Measurements from ENCODE around the gene UCHL3.

Gene UCHL3

DNA sequence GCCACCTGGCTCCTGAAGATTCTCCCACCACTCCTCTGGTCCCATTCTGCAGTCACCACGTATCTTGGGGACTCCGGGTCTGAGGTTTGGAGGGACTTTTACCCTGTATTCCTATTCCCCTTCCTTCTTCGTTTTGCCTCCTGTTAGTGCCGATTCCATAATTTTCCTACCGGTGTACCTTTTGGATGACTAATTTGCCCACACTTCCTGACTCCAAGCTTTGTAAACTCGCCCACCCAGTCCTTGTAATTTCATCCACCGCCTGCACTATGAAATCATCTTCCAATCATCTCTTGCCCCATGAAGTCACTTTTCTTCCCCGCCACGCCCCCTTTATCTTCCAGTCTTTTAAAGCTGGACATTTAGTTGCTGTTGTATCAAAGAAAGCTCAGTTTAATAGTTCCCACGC, 572 bp downstream of the UCHL3 start:
- DNase-seq = no peak

DNA sequence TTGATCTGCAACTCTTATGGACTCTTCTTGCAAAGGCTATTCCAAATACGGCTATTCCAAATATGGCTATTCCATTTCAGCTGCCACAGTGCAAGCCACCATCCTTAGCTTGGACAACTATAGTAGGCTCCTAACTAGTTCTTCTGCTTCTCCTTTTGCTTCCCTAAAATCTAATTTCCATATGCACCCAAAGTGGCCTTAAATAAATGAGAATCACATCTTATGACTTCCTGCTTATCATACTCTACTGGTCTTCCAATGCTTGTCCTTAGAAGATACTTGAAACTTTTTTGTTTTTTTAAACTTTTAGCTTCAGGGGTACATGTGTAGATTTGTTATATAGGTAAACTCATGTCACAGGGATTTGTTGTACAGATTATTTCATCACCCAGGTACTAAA, 4.9 kb downstream of the UCHL3 start:
- DNase-seq = no peak

DNA sequence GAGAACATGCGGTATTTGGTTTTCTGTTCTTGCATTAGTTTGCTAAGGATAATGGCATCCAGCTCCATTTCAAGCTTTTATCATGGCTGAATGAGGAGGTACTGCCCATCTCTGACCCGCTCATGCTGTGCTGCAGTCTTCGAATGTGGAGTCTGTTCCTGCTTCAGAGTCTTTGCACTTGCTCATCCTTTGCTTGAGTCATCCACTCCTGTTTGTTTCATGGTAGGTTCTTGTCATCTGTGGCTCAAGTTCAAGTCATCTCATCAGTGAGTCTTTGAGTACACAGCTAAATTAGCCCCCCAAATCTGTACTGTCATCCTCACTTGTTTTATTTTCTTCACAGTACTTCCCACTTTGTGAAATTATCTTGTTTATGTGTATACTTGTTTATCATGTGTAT, 5.4 kb downstream of the UCHL3 start:
- no peak for DNase-seq

DNA sequence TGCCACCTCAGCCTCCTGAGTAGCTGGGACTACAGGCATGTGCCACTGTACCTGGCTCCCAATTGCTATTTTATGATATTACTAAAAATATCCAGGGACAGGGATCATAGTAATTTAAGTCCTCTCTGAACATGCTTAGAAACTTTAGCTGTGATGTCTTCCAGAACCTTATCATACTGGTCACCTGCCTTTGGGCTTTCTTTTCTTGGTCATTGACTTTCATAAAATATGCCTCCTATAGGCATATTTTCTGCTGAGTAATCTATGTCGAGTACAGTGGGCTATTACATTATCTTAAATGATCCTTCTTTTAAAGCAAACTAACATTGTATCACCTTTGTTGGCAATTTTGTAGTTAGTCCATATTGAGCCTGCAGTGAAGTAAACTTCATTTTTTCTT, 6.2 kb downstream of the UCHL3 start:
- DNase-seq = no peak

DNA sequence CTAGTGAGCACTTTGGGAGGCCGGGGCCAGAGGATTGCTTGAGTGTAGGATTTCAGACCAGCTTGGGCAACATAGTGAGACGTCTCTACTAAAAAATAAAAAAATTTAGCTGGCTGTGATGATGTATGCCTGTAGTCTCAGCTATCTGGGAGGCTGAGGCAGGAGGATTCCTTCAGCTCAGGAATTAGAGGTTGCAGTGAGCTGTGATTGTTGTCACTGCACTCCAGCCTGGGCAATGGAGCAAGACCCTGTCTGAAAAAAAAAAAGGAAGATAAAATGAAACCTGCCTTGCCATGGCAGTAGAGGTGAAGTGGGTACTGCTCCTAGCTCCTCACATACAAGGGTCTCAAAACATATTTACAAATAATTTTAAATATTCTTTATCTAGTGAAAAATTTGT, 7.4 kb downstream of the UCHL3 start:
- DNase-seq = no peak

DNA sequence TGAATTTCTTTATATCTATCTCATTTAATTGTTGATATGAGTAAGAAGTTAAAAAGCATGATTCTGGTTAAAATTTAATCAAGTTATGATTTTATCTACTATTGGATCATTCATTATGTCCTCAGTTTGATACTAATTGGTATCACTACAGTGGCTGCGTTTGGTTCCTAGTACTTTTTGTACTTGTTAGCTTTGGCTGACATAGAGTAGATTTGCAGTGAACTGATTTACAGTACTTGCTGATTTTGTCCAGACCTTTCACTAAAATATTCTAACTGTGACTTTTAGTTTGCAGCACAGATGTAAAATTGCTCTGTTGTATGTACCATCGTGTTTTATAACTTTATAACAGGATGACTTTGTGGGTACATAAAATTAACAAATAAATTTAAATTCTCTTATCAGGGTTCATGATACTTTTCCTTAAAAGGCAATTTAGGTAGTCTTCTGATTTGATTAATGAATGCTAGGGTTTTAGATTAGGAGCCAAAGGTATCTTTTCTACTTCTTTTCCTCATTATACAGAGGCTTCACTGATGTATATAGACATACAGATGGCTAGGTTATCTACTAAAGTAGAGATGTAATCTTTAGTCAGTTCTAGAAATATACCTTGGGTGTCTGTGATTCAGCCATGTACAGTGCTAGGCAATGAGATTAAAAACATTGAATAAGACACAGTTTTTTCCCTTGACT, 8.7 kb downstream of the UCHL3 start:
- DNase-seq = no peak

DNA sequence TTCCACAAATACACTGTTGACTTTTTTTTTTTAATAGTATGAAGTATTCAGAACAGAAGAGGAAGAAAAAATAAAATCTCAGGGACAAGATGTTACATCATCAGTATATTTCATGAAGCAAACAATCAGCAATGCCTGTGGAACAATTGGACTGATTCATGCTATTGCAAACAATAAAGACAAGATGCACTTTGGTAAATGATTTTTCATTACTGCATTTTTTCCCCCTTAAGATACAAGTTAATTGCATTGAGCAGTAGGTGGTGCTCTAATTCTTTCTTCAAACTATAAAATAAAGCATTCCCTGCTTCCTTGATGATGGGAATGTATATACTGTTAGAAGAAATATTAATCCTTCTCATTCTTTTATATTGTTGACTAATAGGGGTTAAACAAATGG, 17.1 kb downstream of the UCHL3 start:
- no peak for DNase-seq

DNA sequence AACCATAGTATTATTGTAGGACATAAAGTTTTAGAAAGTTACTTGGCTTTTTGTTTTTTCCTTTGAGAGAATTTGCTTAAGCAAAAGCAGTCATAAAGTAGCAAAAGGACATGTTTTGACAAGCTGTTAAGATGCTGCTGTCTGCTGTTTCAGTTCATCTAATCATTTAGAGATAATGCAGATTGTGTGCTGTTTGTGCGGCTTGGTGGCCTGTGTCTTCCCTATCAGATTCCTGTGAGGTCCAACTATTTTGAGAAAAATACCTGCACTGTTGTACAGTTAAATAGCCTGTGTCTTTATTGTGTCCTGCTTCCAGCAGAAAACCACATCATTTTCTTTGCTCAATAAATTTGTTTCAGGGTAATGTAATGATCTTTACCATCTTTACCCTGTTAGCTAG, 20.0 kb downstream of the UCHL3 start:
- no peak for DNase-seq

DNA sequence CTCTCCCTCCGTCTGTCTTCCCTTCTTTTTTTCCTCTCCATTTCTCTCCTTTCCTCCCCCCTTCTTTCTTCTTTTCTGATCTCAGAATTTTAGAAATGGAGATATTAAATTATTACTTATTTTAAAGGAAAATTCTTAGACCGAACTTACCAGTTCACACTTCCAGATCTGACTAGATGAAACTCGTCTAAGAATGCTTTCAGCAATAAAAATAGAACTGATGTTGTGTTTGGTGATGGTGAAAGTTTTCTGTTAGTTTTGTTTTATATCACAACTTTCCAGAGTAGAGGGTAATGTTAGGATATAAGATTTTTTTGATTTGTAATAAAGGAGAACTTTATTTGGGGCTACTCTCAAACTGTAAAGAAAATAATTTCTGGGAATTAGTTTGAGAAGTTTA, 29.9 kb downstream of the UCHL3 start:
- DNase-seq = no peak

DNA sequence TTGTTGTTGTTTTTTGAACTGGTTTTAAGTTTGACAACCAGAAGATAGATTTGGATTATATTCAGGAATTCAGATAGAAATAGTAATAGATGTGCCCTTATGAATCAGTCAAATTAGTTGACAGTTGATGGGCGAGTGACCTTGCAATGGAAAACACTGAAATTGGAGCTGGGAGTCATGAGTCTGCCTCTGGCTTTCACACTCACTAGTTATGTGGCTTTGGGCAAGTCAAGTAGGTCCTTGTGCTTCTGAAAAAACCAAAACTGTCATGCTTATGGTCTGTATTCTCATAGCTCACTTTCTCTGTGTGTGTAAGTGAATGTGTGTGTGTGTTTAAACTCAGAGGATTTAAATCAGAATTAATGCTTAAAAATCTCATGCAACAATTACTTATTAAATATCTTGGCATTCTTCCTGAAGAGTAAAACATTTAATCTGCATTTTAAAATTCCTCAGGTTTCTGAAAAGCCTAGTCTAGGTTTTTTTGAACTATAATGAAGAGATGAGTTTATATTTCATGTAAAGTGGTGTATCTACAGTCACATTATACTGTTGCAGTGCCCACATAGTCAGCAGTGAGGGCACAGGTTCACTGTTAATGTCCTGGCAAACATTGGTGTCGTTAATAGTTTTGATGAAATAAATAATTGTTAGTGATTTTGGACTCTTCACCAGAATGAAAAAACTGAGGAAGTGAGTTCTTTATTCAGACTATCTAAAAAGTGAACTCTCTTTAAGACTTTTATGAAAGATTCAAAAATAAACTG, 32.5 kb downstream of the UCHL3 start:
- DNase-seq = no peak

DNA sequence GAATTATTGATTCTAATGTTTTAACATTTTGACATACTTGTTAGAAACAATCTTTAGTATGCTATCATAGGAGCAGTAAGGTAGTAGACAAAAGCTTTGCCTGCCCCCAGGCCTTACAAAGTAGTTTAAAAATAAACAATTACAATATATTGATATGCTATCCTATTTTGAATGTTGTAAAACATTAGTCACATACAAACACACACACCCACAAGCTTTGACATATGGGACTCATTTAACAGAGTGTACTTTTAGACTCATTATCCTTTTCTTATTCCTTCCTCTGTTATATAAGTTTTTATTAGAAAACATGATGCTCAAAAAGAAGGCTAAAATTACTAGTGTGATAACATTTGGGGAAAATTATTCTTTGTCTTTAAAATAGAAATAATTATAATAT, 33.5 kb downstream of the UCHL3 start:
- no peak for DNase-seq

DNA sequence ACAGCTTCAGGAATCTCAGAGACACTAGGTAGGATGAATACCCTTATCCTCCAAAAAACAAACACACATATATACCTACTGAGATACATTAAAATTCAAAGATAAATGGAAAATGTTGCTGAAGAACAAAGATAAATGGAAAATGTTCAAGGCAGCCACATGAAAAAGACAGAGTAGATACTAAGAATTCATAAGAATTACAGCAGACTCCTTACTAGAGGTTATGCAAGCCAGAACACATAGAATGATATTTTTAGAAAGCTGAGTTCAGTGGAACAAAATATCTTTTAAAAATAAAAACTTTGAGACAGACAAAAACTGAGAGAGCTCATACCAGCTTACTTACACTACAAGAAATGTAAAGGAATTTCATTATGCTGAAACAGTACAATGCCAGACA, 35.6 kb downstream of the UCHL3 start:
- no peak for DNase-seq

DNA sequence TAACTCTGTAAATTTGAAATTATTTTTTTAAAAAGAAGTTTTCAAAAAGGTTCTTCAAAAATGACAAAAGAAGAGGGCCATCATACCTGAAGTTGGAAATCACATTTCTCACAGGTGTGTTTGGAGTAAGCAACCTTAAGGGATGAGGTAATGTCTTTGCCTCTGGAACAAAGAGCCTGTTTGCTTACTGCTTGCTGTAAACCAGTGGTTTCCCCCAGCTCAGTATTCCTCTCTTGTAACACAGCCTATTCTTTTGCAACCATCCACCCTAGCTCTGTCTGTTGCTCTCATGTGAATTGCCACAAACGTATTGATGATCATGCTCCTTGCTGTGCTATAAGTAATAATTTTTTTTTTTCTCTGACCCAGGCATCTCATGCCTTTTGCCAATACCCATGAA, 38.1 kb downstream of the UCHL3 start:
- DNase-seq = no peak

DNA sequence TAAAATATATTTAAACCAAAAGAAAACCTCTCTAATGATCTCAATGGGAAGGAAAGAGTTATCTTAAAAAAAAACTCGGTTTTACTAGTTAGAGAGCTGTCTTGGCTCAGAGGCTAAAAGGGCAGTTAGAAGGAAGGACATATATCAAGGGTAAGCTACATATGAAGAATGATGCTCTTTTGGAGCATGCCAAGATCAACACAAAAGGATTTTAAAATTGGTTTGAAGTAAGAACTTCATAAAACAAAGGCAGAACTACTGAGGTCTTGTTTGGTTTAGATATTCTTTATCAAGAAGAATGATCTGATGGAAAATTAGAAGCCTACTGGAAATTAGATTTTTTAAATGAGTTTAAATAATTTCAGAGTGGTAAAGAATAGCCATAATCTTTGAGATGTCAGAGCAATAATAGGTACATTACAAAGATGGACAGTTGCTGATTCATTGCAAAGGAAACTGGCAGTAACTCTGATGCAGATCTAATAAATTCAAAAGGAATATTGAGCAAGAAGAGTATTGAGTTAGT, 47.1 kb downstream of the UCHL3 start:
- no peak for DNase-seq

DNA sequence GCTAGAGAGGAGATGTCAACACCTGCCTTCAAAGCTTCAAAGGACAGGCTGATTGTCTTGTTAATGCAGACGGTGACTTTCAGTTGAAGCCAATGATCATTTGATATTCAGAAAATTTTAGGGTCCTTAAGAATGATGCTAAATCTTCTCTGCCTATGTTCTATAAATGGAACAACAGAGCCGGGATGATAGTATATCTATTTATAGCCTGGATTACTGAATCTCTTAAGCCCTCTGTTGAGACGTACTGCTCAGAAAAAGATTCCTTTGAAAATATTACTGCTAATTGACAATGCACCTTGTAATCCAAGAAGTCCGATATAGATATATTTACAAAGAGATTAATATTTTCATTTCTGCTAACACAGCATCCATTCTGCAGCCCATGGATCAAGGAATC, 50.8 kb downstream of the UCHL3 start:
- no peak for DNase-seq

DNA sequence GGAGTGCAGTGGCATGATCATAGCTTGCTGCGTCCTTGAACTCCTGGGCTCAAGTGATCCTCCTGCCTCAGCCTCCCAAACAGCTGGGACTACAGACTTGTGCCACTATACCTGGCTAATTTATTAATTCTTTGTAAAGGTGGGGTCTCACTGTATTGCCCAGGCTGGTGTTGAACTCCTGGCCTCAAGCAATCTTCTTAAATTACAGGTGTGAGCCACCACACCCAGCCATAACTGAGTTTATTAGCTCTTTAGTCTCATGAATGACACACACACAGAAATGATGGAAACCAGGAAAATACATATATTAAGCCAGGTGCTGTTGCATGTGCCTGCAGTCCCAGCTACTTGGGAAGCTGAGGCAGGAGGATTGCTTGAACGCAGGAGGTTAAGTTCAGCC, 53.4 kb downstream of the UCHL3 start:
- DNase-seq = no peak

DNA sequence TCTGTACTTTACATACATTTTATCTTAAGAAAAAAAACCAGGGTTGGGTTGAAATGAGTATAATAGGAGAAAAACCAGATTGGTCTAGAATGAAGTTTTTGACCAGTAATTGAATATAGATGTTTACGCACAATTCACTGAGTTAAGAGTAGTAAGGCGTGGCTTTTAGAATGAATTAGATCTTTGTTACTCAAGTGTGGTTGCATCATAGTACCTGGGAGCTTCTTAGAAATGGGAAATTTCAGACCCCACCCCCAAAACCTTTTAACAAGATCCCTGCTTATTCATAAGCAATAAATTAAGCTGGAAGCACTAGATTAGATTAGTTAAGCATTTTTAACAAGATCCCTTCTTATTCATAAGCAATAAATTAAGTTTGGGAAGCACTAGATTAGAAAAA, 57.9 kb downstream of the UCHL3 start:
- no peak for DNase-seq

DNA sequence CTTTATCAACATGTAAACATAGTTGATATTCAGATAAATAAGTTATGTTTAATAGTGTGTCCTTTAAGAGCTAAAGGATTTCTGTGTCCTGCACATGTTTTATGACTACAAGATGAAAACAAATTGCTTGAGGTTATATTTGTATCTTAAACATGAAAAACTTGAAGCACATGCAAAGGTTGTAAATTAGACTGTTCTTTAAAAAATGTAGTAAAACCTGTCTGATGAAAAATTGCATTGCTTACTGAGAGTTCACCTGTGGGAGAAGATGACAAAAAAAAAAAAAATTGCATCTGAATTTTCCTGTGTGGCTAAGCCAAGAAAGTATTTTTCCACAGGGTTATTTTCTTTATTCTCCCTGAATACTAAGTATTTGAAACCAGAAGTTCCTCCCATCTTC, 60.9 kb downstream of the UCHL3 start:
- DNase-seq = no peak

DNA sequence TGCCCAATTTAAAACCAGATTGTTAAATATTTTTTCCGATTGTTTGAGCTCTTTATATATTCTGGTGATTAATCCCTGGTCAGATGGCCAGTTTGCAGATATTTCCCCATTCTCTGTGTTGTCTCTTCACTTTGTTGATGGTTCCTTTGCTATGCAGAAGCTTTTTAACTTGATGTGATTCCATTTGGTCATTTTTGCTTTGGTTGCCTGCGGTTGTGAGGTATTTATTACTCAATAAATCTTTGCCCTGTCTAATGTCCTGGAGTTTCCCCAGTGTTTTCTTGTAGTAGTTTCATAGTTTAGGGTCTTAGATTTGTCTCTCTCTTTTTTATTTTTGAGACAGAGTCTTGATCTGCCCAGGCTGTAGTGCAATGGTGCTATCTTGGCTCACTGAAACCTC, 62.8 kb downstream of the UCHL3 start:
- no peak for DNase-seq

DNA sequence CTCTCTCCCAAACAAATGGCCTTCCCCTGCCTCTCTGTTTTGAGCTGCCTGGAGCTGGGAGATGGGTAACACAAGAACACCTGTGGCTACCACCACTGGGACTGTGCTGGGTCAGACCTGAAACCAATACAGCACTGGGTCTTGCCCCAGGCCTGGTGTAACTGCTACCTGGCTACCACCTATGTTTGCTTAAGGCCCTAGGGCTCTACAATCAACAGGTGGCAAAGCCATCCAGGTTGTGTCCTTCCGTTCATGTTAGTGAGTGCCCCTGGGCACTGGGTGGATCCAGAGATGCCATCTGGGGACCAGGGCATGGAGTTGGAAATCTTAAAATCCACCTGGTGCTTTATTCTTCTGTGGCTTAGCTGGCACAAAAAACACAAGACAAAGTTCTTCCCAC, 67.6 kb downstream of the UCHL3 start:
- no peak for DNase-seq

DNA sequence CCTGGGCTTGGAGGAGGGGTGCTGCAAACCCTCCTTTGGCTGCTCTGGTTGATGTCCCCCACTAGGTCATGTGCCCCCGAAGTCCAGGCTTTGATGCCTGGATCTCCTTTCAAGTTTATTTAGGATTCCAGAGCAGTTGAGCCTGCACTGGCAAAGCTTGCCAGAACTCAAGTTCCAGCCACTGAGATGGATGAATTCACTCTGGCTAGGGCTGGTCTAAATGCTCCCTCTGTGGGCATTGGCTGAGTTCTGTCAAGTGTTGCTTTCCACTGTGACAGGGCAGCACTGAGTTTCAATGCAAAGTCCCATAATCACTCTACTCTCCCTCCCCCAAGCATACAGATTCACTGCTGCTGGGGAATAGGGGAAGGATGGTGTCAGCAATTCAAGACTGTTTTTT, 68.7 kb downstream of the UCHL3 start:
- no peak for DNase-seq

DNA sequence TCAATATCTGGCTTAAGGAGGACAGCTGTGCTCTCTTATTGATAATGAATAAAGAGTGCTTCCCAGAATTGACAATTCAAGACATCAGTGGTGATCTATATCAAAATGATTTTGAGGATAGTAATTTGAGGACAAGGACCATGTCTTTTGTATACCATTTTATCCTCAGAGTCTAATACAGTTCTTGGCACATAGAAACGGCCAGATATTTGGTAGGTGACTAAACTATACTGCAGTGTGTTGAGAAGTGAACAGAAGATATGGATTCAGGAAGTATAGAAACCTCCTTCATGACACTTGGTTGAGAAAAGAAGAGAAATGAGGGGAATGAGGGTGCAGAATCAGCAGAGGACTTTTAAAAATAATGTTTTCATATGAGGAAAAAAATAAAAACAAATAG, 70.4 kb downstream of the UCHL3 start:
- no peak for DNase-seq

DNA sequence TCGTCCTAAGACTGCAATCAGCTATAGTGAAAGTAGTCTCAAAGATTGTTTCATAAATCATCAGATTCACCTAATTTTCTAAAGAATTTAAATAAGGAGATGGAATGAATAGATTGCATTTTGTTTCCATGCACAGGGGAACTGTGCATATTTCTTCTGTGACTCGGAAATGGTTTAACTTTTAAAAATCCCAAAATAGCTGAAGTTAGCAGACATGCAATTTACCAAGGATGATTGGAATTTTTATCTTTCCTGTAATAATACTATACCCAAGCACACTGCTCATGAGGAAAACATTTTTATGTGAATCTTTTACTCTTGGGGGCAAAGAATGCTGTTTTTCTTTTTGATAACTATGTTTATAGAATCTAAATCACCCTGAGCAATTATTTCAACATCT, 71.6 kb downstream of the UCHL3 start:
- DNase-seq = no peak

DNA sequence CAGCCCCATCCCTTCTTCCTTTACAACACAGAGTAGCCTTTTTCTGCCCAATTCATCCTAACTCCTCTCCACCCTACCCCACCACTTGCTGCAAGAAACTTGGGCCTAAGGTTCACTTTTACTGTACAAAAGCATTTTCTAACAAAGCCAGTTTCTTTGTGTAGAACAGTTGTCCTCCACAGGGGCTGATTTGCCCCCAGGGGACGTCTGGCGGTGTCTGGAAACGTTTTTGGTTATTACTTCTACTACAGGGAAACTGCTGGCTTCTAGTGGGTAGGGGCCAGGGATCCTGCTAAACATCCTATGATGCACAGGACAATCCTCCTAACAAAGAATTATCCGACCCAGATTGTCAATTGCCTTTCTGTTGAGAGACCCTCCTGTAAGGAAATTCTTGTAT, 79.2 kb downstream of the UCHL3 start:
- no peak for DNase-seq

DNA sequence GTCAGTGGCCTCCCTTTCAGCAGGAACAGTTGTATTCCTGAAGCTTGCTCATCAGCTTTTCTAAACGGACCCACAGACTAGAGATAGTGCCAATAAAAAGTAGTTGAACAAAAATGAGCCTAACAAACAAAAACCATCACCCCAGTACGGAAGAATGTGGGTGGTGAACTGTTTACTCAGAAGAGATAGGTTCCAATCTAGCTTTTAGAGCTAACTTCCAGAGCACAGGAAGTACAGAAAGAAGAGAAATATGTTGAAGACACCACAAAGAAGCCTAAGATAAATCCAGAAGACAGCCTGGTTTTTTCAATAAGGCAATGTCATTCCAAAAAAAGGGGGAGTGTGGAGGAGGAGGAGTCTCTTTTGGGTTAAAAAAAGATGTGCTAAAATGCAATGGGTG, 83.7 kb downstream of the UCHL3 start:
- DNase-seq = no peak

All from NCI-H446 treated with DMSO at 0.1 percent for 48 hours (cell line).